ENCODE data around the gene MEOX1. TPM values are rescaled to one million over a fixed set of nuclear protein-coding genes. Genes with fewer than 3 reads are reported as not detected.

MEOX1 gene
- total and polyA plus RNA-seq, 2 of the 8 experiments (the other 6 are each of a cell fraction or from before 2014, with no cell fraction given) = not detected

DNA sequence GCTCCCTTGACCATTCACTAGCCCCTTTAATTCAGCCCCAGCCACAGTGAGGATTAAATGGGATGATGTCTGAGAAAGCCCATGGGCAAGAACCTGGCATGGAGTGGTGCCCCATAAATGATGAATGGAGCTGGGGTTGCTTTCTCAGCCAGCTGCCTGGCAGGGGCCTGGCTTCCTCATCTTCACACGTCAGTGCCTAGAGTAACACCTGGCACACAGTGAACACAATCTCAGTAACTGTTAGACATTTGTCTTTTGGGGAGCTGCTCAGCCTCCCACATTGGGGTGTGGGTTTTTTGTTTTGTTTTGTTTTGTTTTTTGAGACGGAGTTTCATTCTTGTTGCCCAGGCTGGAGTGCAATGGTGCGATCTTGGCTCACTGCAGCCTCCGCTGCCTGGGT lies 47.5 kb upstream of the MEOX1 start:
- Histone ChIP-seq H3K4ac (replicated peaks; ENCODE audit: insufficient read length, low read depth, low read length) (no peak overlapping the region), H4K5ac (ENCODE audit: insufficient read length, low read depth, low read length) (no peak overlapping the region), H2AFZ (ENCODE audit: low read length) (no peak overlapping the region), H3K27me3 (replicated peaks in 1 of 4; ENCODE audit: control insufficient read depth in 3 of 4, extremely low read depth in 1 of 4, insufficient read depth in 3 of 4, low read length in 3 of 4) (peaks cover under 1 to 19% (median 13%) of the 10 kb centered on the region in 4 experiments), H3K56ac (replicated peaks; ENCODE audit: insufficient read length, low read depth, low read length) (no peak overlapping the region), H3K36me3 (ENCODE audit: control insufficient read depth in 2 of 4, insufficient read depth in 4 of 4, low read length in 3 of 4) (no peaks in the 10 kb centered on the region), H3K4me1 (replicated peaks in 1 of 4; ENCODE audit: control insufficient read depth in 3 of 4, insufficient read depth in 4 of 4, low read length in 3 of 4) (peaks cover 0 to 5% (median 2%) of the 10 kb centered on the region in 4 experiments; a peak in 4 of 7 replicates), H3K79me1 (ENCODE audit: low read depth, low read length) (no peaks in the 10 kb centered on the region), H4K91ac (replicated peaks; ENCODE audit: insufficient read length, low read length) (no peak overlapping the region), H3K14ac (ENCODE audit: insufficient read length) (no peak overlapping the region), H2AK5ac (ENCODE audit: low read depth, low read length) (no peak overlapping the region), H2BK5ac (ENCODE audit: low read depth, low read length) (no peak overlapping the region), H2BK120ac (replicated peaks; ENCODE audit: low read depth, low read length) (no peak overlapping the region), H4K8ac (ENCODE audit: extremely low read depth, insufficient read depth, low read length) (no peak overlapping the region), H3K79me2 (ENCODE audit: control insufficient read depth in 1 of 2, insufficient read depth in 2 of 2, low read length in 2 of 2) (no peaks in the 10 kb centered on the region), H3K9ac (replicated peaks in 1 of 4; ENCODE audit: extremely low read depth in 1 of 4, low read depth in 3 of 4, low read length in 3 of 4) (no peak overlapping the region), H3K23ac (ENCODE audit: insufficient read length) (no peak overlapping the region), H3K27ac (ENCODE audit: low read depth, low read length) (no peak overlapping the region), H2BK12ac (ENCODE audit: low read depth, low read length) (no peak overlapping the region), H2BK20ac (ENCODE audit: low read length) (no peak overlapping the region), H3K4me2 (ENCODE audit: insufficient read depth in 1 of 2, low read depth in 2 of 2, low read length in 2 of 2) (no peak overlapping the region), H3K4me3 (ENCODE audit: extremely low read depth in 1 of 4, insufficient read depth in 2 of 4, low read depth in 3 of 4, low read length in 4 of 4) (no peak overlapping the region), H3K9me3 (ENCODE audit: insufficient read depth in 2 of 2, low read depth in 1 of 2, low read length in 1 of 2) (no peaks in the 10 kb centered on the region), H2BK15ac (ENCODE audit: low read length) (no peak overlapping the region), H3K23me2 (ENCODE audit: low read depth, low read length) (peaks cover 5% of the 10 kb centered on the region; the same call in 1 of the 2 replicates), H4K20me1 (replicated peaks in 1 of 2; ENCODE audit: control insufficient read depth in 1 of 2, insufficient read depth in 2 of 2, low read length in 2 of 2) (no peaks in the 10 kb centered on the region), H3K18ac (ENCODE audit: extremely low read depth, low read length) (no peak overlapping the region)
- FAIRE-seq (no peak), DNase-seq (ENCODE audit: low read depth in 1 of 2, low spot score in 2 of 2) (no peak)
- 87% methylated on average over 4 of the region's 4 CpGs; no CpG with 5 or more reads in 1 of the 2 experiments for WGBS, 2 experiments (ENCODE audit: extremely low coverage in 1 of 2, insufficient coverage in 1 of 2, insufficient read length in 1 of 2, insufficient replicate concordance in 2 of 2, low coverage in 1 of 2, low lambda C conversion rate in 2 of 2, missing lambda C conversion rate in 1 of 2)
- CTCF ChIA-PET (ENCODE audit: partially characterized antibody) = interaction anchor here (0.7 to 23.7 kb wide), 5 partner anchors 14 to 137 kb away, joined by 3 to 969 read pairs (median 6); partner anchors contain the start of gene SOST
- POLR2A ChIA-PET (ENCODE audit: partially characterized antibody) = no interaction called here
- TF ChIP-seq SAP30 (IDR thresholded peaks at IDR 0.05; ENCODE audit: insufficient read depth, insufficient replicate concordance, low read length) (no peak), GABPA (IDR thresholded peaks at IDR 0.05; ENCODE audit: borderline replicate concordance, insufficient read depth, low read length) (no peak), YY1 (IDR thresholded peaks at IDR 0.05; ENCODE audit: low read depth, low read length) (no peak), BACH1 (IDR thresholded peaks at IDR 0.05; ENCODE audit: low read length) (no peak)
